Fibroblast of pulmonary artery (primary cell): ENCODE results near the gene CRELD2.

Source experiments
- DNase-seq: peaks from one replicate; pipeline ENCODE4 v3.0.0-alpha.2; 2010; ENCODE audit warnings: low read depth
- H3K4me3 ChIP-seq: replicated peaks from 2 replicates; pipeline ENCODE4 v1.5.1; 2011; ENCODE audit warnings: low read depth, mild to moderate bottlenecking, control low read depth, low read length, moderate library complexity
- CTCF ChIP-seq: IDR thresholded peaks from 2 replicates; pipeline ENCODE4 v1.5.1; 2011; ENCODE audit warnings: mild to moderate bottlenecking, control low read depth, low read length, inconsistent platforms; ENCODE audit errors: missing control alignments

The CRELD2 gene

GRCh38 chr22:49917974-49918910 is at the start of gene CRELD2, which contains the start of gene ALG12:
CRELD2 (plus strand) TSS chr22:49918634; CDS start chr22:49918770, 136 bp downstream.
ALG12 (minus strand) TSS chr22:49918438; CDS start chr22:49913765, 4,673 bp downstream.
- DNase-seq: peak; percentile 97
- peak within 1 kb of the TSS; percentile 80 for H3K4me3 ChIP-seq
- TF ChIP-seq CTCF: no peak

- no peak overlapping the region for H3K4me3 ChIP-seq
- DNase-seq: no peak
- TF ChIP-seq CTCF: no peak
Measured at GRCh38 chr22:49869086-49869830, 49.2 kb upstream of the CRELD2 start.

- DNase-seq: no peak
- no peak overlapping the region for H3K4me3 ChIP-seq
- TF ChIP-seq CTCF: no peak
Measured at GRCh38 chr22:49869845-49870712, 48.4 kb upstream of the CRELD2 start.

- no peak for DNase-seq
- no peak for TF ChIP-seq CTCF
Measured at GRCh38 chr22:49871482-49871881, 47.0 kb upstream of the CRELD2 start.

GRCh38 chr22:49872347-49872746 is 46.1 kb upstream of the CRELD2 start:
- H3K4me3 ChIP-seq: no peak overlapping the region
- DNase-seq: no peak
- no peak for TF ChIP-seq CTCF

More at GRCh38 chr22:49871482-49871881, 47.0 kb upstream of the CRELD2 start:
- no peak overlapping the region for H3K4me3 ChIP-seq

- no peak for TF ChIP-seq CTCF
- no peak overlapping the region for H3K4me3 ChIP-seq
- DNase-seq: no peak
Measured at GRCh38 chr22:49873228-49873940, 45.0 kb upstream of the CRELD2 start.
